HG03342 (cell line): ENCODE results near the gene LIPN.

Experiments
- ATAC-seq: cut with Tn5 transposase; IDR thresholded peaks from one replicate; pipeline ENCODE4 v1.9.1; 2021; ENCODE audit warnings: mild to moderate bottlenecking, moderate library complexity; ENCODE audit not compliant: unreplicated experiment

The LIPN gene

GRCh38 chr10:88782222-88782621 is 22.4 kb downstream of the LIPN start:
- no peak for ATAC-seq

DNA sequence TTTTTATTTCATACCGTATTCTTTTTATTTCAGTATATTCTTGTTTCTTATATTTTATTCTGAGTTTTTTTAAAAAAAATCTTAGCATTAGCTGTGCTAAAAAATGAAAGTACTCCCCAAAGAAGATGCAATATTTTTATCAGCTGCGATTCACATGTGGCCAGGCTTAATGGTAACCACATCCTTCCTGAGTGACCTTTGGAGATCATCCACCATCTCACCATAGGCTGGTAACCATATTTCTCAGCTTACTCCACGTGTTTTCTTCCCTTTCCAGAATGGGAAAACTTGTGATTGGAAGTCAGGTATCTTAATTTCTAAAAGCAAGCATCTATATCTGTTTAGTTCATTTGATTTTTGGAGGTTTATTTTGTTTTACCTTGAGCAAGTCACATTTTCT is 23.9 kb downstream of the LIPN start:
- ATAC-seq: no peak

- no peak for ATAC-seq
These were observed 26.4 kb downstream of the LIPN start for GRCh38 chr10:88786032-88786770.

GRCh38 chr10:88787463-88787862 is 27.6 kb downstream of the LIPN start:
- no peak for ATAC-seq

DNA sequence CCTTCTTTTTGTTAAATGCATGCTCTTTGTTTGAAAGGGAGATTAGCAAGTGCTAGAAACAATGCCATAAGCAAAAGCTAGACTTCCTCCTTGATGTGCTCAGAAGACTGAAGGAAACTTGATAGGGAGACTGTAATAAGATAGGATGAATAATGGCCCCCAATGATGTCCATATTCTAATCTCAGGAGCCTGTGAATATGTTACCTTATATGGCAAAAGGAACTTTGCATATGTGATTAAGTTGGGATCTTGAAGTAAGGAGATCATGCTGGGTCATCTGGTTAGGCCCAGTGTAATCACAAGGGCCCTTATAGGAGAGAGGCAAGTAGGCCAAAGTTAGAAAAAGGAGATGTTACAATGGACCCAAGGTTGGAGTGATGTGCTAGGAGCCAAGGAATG is 29.1 kb downstream of the LIPN start:
- ATAC-seq: no peak

DNA sequence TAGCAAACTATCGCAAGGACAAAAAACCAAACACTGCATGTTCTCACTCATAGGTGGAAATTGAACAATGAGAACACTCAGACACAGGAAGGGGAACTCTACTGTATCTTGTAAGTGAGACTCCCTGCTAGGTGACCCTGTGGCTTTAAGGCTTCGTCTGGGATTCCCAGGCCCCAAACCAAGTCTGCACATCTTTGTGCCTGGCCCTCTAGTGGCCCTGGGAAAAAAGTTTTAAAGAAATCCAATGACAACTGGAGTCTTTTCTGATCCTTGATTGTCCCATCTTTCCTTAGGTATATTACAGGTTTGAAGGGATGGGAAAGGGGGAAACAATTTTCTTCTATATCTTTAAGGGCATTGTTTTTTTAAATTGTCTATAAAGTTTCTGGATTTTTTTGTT is 32.1 kb downstream of the LIPN start:
- ATAC-seq: no peak

GRCh38 chr10:88792661-88793060 is 32.8 kb downstream of the LIPN start:
- ATAC-seq: no peak

DNA sequence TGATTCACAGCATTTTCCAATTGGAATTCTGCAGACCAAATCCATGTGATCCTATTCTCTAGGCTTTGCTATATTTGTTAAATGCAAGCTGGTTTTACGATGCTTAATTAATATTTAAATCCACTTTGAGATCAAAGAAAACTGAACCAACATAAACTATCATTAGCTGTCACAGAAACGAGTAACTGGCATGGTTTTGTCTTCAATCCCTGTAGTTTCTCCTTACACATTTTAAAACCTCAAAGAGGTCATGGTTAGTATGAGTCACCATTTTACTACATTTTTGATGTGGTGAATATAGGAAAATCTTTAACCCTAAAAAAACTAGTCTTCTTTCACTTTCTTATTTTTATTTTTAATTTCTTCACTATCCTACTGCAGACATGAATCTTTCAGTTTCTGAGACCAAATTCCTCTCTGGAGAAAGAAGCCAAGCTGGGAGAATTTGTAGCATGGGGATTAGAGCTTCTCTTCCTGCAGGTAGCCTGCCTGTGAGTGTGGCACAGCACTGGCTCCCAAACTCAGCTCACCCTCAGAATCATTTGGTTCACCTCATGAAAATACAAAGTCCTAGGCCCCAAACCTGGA is 34.0 kb downstream of the LIPN start:
- ATAC-seq: no peak

DNA sequence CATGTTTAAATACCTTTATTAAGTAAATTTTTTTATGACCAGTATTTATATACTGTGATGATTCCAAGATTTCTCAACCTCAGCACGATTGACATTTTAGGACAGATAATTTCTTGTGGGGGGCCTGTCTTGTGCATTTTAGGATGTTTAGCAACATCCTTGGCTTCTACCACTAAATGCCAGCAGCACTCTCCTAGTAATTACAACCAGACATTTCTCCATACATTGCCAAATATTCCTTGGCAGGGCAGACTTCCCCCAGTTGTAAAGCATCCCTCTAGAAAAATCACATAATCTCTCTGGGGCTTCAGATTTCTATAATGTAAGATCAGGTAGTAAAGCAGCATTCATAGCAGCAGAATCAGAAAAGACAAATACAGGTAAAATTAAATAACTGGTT is 34.9 kb downstream of the LIPN start:
- ATAC-seq: no peak

DNA sequence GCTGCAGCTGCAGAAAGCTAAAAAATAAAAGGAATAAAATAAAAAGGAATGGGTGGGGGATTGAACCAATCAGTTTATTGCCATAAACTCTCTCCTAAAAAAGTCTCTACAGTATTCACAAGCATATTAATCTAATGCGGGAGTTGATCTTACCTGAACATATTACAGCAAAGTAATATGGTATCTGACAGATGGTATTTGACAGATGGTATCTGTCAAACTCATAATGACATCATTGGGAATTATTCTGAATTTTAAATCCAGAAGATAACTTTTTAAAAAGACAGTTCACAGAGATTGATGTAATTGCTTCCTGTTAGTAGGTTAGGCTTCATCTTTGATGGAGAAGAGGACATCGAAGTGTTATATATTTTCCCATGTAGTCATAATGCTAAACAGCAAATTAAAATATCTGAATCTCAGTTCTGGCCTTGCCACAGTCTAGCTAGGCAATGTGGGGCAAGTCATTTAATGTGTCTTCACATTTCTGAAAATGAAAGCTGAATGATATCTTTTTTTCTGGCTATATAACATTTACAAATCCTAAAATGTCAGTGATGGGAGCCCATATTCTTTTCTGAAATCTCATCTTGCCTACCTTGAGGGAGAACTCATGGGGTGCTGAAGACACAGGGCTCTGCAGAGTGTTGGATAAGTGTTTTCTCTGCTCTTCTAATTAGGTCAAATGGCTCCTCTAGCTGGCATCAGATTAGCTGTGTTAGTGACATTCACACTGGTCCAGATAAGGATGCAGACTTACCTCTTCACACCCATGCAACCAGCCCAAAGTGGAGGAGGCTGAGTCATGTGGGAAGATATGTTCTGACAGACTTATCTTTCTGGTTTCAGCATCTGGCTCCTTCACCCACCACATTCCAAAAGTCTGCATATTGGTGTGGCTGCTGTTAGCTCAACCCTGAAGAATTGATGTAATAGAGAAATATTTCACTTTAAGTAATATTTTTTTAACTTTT is 40.6 kb downstream of the LIPN start:
- no peak for ATAC-seq

- ATAC-seq: no peak
These were observed 42.9 kb downstream of the LIPN start, which contains the start of gene LIPM for GRCh38 chr10:88802523-88803285. Gene LIPM (plus strand): TSS chr10:88802730. CDS start chr10:88802897, 167 bp downstream.

DNA sequence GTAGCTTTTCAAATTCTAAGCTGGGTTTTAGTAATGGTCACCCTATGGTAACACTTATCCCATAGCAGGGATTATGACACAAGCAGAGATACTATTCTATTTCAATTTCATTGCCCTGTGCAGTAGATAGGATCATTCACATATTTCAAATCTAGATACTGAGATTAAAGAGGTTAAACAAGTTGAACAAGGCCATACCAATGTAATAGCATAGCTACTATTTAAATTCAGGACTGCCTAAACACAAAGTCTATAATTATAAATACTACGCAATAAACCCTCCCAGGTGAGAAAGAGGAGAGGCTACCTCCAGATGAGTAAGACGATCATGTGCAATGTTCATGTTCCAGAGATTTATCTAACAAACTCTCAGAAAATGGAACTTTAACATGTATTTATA is 43.8 kb downstream of the LIPN start:
- no peak for ATAC-seq

- no peak for ATAC-seq
These were observed 44.4 kb downstream of the LIPN start for GRCh38 chr10:88804083-88804812.

GRCh38 chr10:88805361-88805760 is 45.5 kb downstream of the LIPN start:
- ATAC-seq: no peak

- ATAC-seq: no peak
These were observed 46.1 kb downstream of the LIPN start for GRCh38 chr10:88805924-88806323.

DNA sequence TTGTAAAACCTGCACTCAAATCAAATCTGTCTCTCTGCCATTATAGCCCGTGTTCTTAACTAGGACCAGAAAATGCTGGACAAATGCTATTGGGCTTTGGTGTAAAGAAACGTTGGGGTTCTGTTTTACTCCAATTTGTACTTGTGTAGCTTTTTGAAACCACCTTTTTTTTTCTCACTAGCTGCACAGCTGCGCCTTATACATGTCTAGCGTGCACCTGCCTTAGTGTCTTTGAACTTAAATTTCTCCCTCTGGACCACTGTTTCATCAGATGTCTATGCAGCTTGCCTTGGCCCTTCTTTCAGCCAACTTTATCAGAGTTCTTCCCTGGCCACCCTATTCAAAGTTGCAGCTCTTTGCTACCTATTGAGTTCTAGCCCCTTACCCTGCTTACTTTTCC is 49.8 kb downstream of the LIPN start:
- no peak for ATAC-seq

DNA sequence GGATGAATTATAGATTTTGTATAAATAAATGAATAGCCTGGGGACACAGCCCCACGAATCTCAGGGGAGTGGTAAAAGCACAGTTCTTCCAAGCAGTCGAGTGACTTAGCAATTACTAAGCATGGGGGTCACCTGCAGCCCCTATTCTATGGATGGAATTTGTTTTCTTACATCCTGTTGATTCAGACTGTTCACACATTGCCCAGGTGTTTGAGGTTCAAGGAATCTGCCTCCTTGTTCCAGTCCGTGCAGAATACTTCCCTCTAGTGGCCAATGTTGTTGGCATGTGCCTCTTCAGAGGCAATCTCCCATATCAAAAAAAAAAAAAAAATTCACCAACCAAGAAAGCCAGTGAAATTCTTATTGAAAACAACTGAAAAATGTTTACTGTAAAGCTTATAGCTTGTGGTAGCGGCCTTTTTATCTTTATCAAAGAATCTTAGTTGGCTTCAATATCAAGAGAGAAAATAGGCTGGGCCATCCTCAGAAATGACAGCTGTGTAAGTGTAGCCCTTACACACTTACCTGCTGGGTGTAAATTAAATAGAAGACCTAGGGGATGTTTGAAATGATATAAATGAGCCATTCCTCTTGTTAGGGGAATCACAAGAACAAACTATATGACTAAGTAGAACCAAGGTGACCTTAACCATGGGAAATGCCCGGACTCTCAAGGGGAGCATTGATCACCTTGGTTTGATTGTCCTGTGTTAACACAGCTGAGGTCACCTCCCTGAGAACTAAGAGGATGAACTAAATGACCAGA is 50.6 kb downstream of the LIPN start:
- no peak for ATAC-seq

DNA sequence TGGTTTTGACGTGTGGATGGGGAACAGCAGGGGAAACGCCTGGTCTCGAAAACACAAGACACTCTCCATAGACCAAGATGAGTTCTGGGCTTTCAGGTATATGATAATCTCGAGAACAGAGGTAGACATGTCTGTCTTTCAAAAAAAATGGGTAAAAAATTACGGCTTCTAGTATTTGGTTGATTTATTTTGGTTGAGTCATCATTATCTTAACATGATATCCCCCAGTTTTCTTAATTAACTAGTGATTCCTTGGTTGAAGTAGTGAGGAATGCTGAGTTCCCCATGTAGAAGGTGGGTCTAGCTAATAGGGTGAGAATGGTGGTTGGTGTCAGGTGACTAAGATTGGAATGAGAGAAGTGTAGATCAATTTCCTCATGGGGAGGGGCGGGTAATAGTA is 53.4 kb downstream of the LIPN start:
- no peak for ATAC-seq

GRCh38 chr10:88819290-88819689 is 59.5 kb downstream of the LIPN start:
- ATAC-seq: no peak
